B cell (primary cell): ENCODE results near the gene SETD6. TPM values are rescaled to one million over a fixed set of nuclear protein-coding genes. Genes with fewer than 3 reads are reported as not detected.

Experiments used
- ATAC-seq: fragments of 200-7000 bp; cut with Tn5 transposase; one replicate; pipeline ENCODE4 v1.10.0; 2021; ENCODE audit warnings: low read depth, mild to moderate bottlenecking, moderate number of reproducible peaks, moderate library complexity
- CTCF ChIA-PET: fragments of 350-600 bp; sonication (Branson Sonifier 250); formaldehyde crosslinking; loops from one replicate; lab custom pipeline; 2021; ENCODE audit warnings: antibody characterized with exemption, inconsistent platforms; lab: Charles Lee
- POLR2A ChIA-PET: fragments of 350-600 bp; sonication (Branson Sonifier 250); formaldehyde crosslinking; loops from one replicate; lab custom pipeline; 2021; ENCODE audit warnings: antibody characterized with exemption; lab: Charles Lee
- DNase-seq: peaks from one replicate; pipeline ENCODE4 v3.0.0; 2013
- H2AFZ ChIP-seq: 2 replicates; pipeline ENCODE4 v1.6.1; 2012; ENCODE audit warnings: mild to moderate bottlenecking, low read depth, low read length; ENCODE audit not compliant: insufficient read depth, poor library complexity, severe bottlenecking
- H3K27ac ChIP-seq, 2 donors: 1 replicate in 1 of 2; 2 replicates in 1 of 2; pipeline ENCODE4 v1.5.1; 2012 to 2013; ENCODE audit warnings: low read length in 2 of 2, mild to moderate bottlenecking in 2 of 2, moderate library complexity in 1 of 2
- H3K27me3 ChIP-seq, 4 experiments: fragments of 200-600 bp in 1 of 4; sonication (generic) in 1 of 4; replicated peaks in 1 of 4; 1 replicate in 2 of 4; 2 replicates in 2 of 4; pipeline versions ENCODE4 v1.6.1 to v1.7.0; 2013 to 2016; ENCODE audit warnings: low read length in 3 of 4, mild to moderate bottlenecking in 2 of 4, mixed read lengths in 1 of 4, moderate library complexity in 1 of 4; ENCODE audit not compliant: insufficient read depth in 4 of 4, control insufficient read depth in 3 of 4; ENCODE audit errors: control extremely low read depth in 1 of 4
- H3K36me3 ChIP-seq, 2 experiments: replicated peaks in 1 of 2; 1 replicate in 1 of 2; 2 replicates in 1 of 2; pipeline versions ENCODE4 v1.6.1 to v1.7.1; 2013; ENCODE audit warnings: low read length in 1 of 2; ENCODE audit not compliant: insufficient read depth in 2 of 2, control insufficient read depth in 1 of 2; ENCODE audit errors: control extremely low read depth in 1 of 2, extremely low read depth in 1 of 2
- H3K4me1 ChIP-seq, 2 donors: fragments of 200-600 bp in 1 of 2; sonication (generic) in 1 of 2; 1 replicate in 1 of 2; 2 replicates in 1 of 2; pipeline versions ENCODE4 v1.5.1 to v1.6.1; 2013 to 2017; ENCODE audit warnings: low read length in 2 of 2; ENCODE audit not compliant: control insufficient read depth in 2 of 2, insufficient read depth in 2 of 2
- H3K4me2 ChIP-seq: replicated peaks from 2 replicates; pipeline ENCODE3; 2012; ENCODE audit warnings: mild to moderate bottlenecking, low read depth, low read length; ENCODE audit not compliant: poor library complexity, severe bottlenecking
- H3K4me3 ChIP-seq, 5 experiments: fragments of 200-600 bp in 1 of 5; sonication (generic) in 1 of 5; 1 replicate in 3 of 5; 2 replicates in 2 of 5; pipeline versions ENCODE4 v1.5.1 to v1.7.0; 2011 to 2016; ENCODE audit warnings: low read length in 4 of 5, mild to moderate bottlenecking in 4 of 5, low read depth in 2 of 5, control low read depth in 1 of 5, moderate library complexity in 1 of 5; ENCODE audit not compliant: insufficient read depth in 1 of 5; ENCODE audit errors: control extremely low read depth in 1 of 5, extremely low read depth in 1 of 5
- H3K79me2 ChIP-seq: fragments of 200-600 bp; sonication (generic); one replicate; pipeline ENCODE4 v1.6.0; 2016; ENCODE audit warnings: low read length; ENCODE audit not compliant: control insufficient read depth, insufficient read depth
- H3K9ac ChIP-seq: fragments of 200-600 bp; sonication (generic); 2 replicates; pipeline ENCODE4 v1.6.1; 2017; ENCODE audit warnings: mild to moderate bottlenecking, low read length, moderate library complexity
- H3K9me3 ChIP-seq, 3 donors: one replicate each; pipeline versions ENCODE4 v1.6.1 to v1.7.1; 2013; ENCODE audit warnings: low read length in 2 of 3; ENCODE audit not compliant: control insufficient read depth in 2 of 3, insufficient read depth in 1 of 3; ENCODE audit errors: control extremely low read depth in 1 of 3
- H4K20me1 ChIP-seq: 2 replicates; pipeline ENCODE4 v1.6.0; 2012; ENCODE audit warnings: mild to moderate bottlenecking, low read length; ENCODE audit not compliant: insufficient read depth, control insufficient read depth, poor library complexity, severe bottlenecking
- H3K27ac Mint-ChIP-seq: one replicate; pipeline ENCODE4 v1.8.0; 2021; ENCODE audit warnings: mixed read lengths
- H3K27me3 Mint-ChIP-seq: one replicate; pipeline ENCODE4 v1.8.0; 2021; ENCODE audit warnings: mixed read lengths
- H3K4me1 Mint-ChIP-seq: one replicate; pipeline ENCODE4 v1.8.0; 2021; ENCODE audit warnings: mixed read lengths
- H3K4me3 Mint-ChIP-seq: one replicate; pipeline ENCODE4 v1.8.0; 2021; ENCODE audit warnings: mixed read lengths
- H3K9me3 Mint-ChIP-seq: one replicate; pipeline ENCODE4 v1.8.0; 2022; ENCODE audit warnings: mixed read lengths; ENCODE audit not compliant: insufficient read depth
- EZH2 ChIP-seq: IDR thresholded peaks from 2 replicates; pipeline ENCODE4 v1.6.1; 2012; ENCODE audit warnings: borderline replicate concordance, low read depth, mild to moderate bottlenecking, moderate library complexity, low read length; ENCODE audit not compliant: insufficient read depth, poor library complexity, severe bottlenecking
- WGBS: methylation state at CpG from one replicate; pipeline ENCODE4 v1.1.5; 2013; ENCODE audit warnings: missing lambda C conversion rate; ENCODE audit not compliant: insufficient coverage; 5-methylcytosine and 5-hydroxymethylcytosine counted together
- intact Hi-C: fragments of 100-400 bp; cut with micrococcal nuclease; formaldehyde crosslinking; loops from one replicate; pipeline ENCODE4 v1.10.0; 2022
- polyA plus RNA-seq: library from polyadenylated mRNA; depleted of rRNA; stranded (reverse); fragments of >200 nt; gene quantifications from 2 replicates; pipeline ENCODE4 v1.2.3, GENCODE V29; 2012
- total RNA-seq, 2 donors: library from RNA; stranded (reverse); fragments of 120-200 nt in 1 of 2; gene quantifications; 1 replicate in 1 of 2; 2 replicates in 1 of 2; pipeline versions ENCODE4 v1.2.3 to v1.2.4, GENCODE V29; 2013 to 2022
- TF ChIP-seq, protein P1 (sequence below): fragments of 200-600 bp; IDR thresholded peaks from one replicate; pipeline ENCODE4 v1.8.0; 2022; ENCODE audit warnings: antibody characterized with exemption, mild to moderate bottlenecking

Gene SETD6
- total and polyA plus RNA-seq, 2 donors (not counting 1 experiment from before 2014, with no cell fraction given), result 24.2 to 37.4 TPM

DNA sequence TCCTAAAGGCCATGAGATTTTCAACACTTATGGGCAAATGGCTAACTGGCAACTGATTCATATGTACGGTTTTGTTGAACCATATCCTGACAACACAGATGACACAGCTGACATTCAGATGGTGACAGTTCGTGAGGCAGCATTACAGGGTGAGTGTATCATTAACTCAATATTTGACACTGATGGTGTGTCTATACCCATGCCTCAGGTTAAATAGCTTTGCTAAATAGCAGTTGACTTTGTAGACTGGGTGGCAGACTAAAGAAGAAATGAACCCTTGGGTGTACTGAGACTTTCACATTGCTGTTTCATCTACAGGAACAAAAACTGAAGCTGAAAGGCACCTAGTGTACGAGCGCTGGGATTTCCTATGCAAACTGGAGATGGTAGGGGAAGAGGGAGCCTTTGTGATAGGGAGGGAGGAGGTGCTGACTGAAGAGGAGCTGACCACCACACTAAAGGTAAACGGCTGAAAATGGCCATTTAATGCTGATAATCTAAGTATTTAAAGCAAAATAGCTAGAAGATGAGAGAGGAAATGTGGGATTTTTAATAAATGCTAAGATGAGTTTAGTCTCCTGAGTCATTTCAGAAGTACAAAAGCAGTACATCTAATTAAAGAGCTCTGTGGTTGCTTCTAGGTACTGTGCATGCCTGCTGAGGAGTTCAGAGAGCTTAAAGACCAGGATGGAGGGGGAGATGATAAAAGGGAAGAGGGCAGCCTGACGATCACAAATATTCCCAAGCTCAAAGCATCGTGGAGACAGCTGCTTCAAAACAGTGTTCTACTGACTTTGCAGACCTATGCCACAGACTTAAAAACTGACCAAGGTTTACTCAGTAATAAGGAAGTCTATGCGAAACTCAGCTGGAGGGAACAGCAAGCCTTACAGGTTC, 3.0 kb downstream of the SETD6 start:
- Histone ChIP-seq H3K27ac (no peak overlapping the region), H3K9me3 (no peaks in the 10 kb centered on the region), H3K9ac (no peak overlapping the region), H2AFZ (no peak overlapping the region), H3K4me2 (no peak overlapping the region), H3K79me2 (no peaks in the 10 kb centered on the region), H4K20me1 (peaks cover 35% of the 10 kb centered on the region), H3K27me3 (no peaks in the 10 kb centered on the region), H3K4me1 (peaks cover 10 to 14% of the 10 kb centered on the region in 2 donors), H3K4me3 (no peak overlapping the region), H3K36me3 (peaks cover 13 to 59% of the 10 kb centered on the region in 2 experiments)
- ATAC-seq (no peak), DNase-seq (no peak)
- H3K27me3 Mint-ChIP-seq, result no peaks in the 10 kb centered on the region
- intact Hi-C loops, result loop anchor here (5.0 kb wide), 1 partner anchor 321 kb away; the partner anchor contains the start of gene CSNK2A2
- POLR2A ChIA-PET, result no interaction called here
- no peak overlapping the region for H3K4me3 Mint-ChIP-seq
- 75% methylated on average over 6 of the region's 8 CpGs for WGBS
- peaks cover 18% of the 10 kb centered on the region for H3K4me1 Mint-ChIP-seq
- no peaks in the 10 kb centered on the region for H3K9me3 Mint-ChIP-seq
- TF ChIP-seq, protein P1, sequence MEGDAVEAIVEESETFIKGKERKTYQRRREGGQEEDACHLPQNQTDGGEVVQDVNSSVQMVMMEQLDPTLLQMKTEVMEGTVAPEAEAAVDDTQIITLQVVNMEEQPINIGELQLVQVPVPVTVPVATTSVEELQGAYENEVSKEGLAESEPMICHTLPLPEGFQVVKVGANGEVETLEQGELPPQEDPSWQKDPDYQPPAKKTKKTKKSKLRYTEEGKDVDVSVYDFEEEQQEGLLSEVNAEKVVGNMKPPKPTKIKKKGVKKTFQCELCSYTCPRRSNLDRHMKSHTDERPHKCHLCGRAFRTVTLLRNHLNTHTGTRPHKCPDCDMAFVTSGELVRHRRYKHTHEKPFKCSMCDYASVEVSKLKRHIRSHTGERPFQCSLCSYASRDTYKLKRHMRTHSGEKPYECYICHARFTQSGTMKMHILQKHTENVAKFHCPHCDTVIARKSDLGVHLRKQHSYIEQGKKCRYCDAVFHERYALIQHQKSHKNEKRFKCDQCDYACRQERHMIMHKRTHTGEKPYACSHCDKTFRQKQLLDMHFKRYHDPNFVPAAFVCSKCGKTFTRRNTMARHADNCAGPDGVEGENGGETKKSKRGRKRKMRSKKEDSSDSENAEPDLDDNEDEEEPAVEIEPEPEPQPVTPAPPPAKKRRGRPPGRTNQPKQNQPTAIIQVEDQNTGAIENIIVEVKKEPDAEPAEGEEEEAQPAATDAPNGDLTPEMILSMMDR, result no peak
- TF ChIP-seq EZH2, result no peak
- H3K27ac Mint-ChIP-seq, result peak overlapping the region; percentile 3
- CTCF ChIA-PET, result interaction anchor here (1.2 to 1.5 kb wide), 4 partner anchors 31 to 238 kb away, joined by 3 to 4 read pairs (median 4); no protein-coding TSS in a partner anchor

- DNase-seq (no peak), ATAC-seq (no peak)
- no peak for TF ChIP-seq EZH2
- TF ChIP-seq, protein P1, result no peak
- Histone ChIP-seq H2AFZ (no peak overlapping the region), H3K27me3 (no peaks in the 10 kb centered on the region), H3K9ac (no peak overlapping the region), H4K20me1 (peaks cover 35% of the 10 kb centered on the region), H3K36me3 (peaks cover 15 to 64% of the 10 kb centered on the region in 2 experiments), H3K79me2 (no peaks in the 10 kb centered on the region), H3K27ac (no peak overlapping the region), H3K9me3 (no peaks in the 10 kb centered on the region), H3K4me1 (peaks cover 10 to 14% of the 10 kb centered on the region in 2 donors), H3K4me2 (no peak overlapping the region), H3K4me3 (no peak overlapping the region)
- no peak overlapping the region for H3K4me3 Mint-ChIP-seq
- POLR2A ChIA-PET, result no interaction called here
- intact Hi-C loops, result loop anchor here (5.0 kb wide), 1 partner anchor 322 kb away; the partner anchor contains the start of gene CSNK2A2
- 75% methylated on average over 1 of the region's 1 CpG for WGBS
- no peak overlapping the region for H3K27ac Mint-ChIP-seq
- H3K27me3 Mint-ChIP-seq, result no peaks in the 10 kb centered on the region
- no peaks in the 10 kb centered on the region for H3K9me3 Mint-ChIP-seq
- CTCF ChIA-PET, result interaction anchor here (1.2 to 1.5 kb wide), 4 partner anchors 31 to 237 kb away, joined by 3 to 4 read pairs (median 4); no protein-coding TSS in a partner anchor
- H3K4me1 Mint-ChIP-seq, result peaks cover 18% of the 10 kb centered on the region
Observed at GRCh38 chr16:58518980-58519368, 3.7 kb downstream of the SETD6 start.
